HG03097 (cell line): ENCODE results near the gene CDH15.
A peak's percentile ranks its signal among the peaks of the same experiment; 100 is the strongest.

ENCODE experiments used
- ATAC-seq: cut with Tn5 transposase; IDR thresholded peaks from one replicate; pipeline ENCODE4 v1.9.1; 2021; ENCODE audit not compliant: unreplicated experiment, low FRiP score

CDH15 gene, protein sequence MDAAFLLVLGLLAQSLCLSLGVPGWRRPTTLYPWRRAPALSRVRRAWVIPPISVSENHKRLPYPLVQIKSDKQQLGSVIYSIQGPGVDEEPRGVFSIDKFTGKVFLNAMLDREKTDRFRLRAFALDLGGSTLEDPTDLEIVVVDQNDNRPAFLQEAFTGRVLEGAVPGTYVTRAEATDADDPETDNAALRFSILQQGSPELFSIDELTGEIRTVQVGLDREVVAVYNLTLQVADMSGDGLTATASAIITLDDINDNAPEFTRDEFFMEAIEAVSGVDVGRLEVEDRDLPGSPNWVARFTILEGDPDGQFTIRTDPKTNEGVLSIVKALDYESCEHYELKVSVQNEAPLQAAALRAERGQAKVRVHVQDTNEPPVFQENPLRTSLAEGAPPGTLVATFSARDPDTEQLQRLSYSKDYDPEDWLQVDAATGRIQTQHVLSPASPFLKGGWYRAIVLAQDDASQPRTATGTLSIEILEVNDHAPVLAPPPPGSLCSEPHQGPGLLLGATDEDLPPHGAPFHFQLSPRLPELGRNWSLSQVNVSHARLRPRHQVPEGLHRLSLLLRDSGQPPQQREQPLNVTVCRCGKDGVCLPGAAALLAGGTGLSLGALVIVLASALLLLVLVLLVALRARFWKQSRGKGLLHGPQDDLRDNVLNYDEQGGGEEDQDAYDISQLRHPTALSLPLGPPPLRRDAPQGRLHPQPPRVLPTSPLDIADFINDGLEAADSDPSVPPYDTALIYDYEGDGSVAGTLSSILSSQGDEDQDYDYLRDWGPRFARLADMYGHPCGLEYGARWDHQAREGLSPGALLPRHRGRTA

DNA sequence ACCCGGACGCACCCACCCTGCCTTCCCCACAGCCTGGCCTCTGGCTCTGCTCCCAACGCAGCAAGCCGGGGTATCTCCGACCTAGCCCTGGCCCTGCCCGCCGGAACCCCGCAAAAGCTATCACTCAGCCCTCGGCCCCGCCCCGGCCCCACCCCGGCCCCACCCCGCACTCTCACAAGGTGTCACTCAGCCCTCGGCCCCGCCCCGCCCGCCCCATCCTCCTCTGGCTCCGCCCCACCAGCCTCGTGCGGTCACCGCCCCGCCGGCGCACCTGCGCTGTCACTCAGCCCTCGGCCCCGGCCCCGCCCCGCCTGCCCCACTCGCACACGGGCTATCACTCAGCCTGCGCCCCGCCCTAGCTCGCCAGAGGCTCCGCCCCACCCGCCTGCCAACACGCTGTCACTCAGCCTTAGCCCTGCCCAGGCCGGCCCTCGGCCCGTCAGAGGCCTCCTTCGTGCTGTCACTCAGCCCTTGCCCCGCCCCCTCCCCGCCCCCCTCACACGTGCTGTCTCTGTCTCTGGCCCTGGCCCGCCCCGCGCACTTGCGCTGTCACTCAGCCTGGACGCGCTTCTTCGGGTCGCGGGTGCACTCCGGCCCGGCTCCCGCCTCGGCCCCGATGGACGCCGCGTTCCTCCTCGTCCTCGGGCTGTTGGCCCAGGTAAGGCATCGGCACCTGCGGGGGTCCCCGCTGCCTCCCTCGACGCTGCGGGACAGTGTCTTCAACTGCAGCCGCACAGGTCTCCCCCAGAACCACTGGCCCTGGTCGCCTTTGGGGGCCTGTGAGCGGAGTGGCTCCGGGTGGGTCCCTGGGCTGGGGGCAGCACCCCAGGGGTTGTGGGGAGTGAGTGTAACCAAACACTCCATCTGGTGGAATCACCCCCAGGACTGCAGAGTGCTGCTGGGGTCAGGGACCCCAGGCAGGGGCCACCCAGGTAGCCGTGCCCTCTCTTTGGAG, at the start of gene CDH15:
CDH15 (plus strand) TSS at position 533 of the 955 bp plus-strand sequence; CDS start at position 617, 84 bp downstream.
- peak; percentile 65 for ATAC-seq

DNA sequence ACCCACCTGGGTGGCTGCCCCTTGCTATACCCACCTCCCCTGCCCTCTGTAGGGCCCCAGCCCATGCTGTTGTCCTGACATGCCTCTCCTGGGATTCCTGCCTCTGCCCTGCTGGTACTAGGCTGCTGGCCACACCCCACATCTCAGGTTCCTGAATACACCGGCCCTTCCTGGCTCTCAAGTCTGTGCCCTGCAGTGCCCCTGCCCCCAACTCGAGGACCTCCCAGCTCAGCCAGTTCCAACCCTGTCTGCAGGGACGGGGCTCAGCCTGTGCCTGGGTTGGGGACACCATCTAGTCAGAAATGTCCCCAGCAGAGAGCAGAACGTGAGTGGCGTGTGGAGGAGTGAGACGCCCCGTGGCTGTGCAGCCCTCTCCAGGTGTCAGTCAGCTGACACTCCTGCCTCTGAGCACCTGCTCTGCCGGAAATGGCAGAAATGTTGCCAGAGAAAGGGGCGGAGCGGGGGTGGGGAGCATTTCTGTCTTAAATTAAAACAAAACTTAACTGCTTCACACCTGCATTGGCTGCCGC, 49.2 kb upstream of the CDH15 start:
- ATAC-seq: no peak

DNA sequence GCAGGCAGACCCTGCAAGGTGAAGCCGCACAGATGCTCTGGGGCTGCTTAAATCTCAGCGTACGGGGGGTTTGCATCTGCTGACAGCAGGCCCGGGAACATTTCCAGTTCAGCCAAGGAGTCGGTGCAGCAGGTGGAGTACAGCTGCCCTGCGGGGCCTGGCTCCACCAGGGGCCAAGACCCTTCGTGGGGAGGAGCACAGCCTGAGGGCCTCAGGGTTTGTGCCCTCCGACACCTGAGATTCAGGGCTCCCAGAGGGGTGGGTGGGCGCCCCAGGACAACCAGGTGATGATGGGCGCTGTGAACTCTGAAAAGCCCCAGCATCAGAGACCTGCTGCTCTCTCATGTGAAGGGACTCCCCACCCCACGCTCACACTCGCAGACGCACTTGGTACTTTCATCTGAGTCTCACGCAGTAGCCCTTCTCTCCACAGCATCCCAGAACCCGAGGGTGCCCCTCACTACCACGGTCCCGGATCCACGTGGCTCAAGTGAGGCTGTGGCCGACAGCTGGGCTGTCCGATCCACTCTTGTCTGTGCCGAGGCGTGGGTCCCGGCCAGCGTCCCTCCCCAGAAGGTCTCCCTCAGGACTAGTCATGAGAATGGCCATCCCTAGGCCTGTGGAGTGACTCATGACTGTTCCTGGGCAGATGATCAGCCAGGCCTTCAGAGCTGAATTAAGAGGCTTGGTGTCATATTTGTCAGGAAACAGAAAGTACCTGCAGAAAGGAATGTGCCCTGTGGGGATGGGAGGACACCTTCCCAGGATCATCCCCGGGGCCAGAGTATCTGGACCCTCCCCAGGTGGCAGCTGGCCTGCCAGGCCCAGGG, 48.3 kb upstream of the CDH15 start:
- ATAC-seq: no peak

DNA sequence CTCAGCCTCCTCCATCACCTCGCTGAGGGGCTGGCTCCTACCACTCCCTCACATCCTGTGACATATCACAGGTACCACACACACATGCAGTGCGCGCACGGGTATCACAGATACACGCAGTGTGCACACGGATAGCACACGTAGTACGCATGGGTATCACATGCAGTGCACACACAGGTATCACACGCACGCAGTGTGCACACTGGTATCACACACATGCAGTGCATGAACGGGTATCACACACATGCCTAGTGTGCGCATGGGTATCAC, 47.8 kb upstream of the CDH15 start:
- no peak for ATAC-seq

DNA sequence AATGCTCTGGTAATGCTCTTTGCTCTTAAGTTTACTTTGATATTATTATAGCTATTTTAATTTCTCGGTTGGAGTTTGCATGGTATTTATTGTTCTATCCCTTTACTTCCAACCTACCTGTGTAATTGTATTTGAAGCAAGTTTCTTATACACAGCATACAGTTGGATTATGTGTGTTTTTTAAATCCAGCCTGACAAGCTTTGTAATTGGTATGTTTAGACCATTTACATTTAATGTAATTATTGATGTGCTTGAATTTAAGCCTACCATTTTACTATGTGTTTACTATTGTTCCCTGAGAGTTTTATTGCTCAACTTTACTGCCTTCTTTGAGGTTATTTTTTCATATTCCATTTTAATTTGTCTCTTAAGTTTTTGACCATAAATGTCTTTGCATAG, 42.2 kb upstream of the CDH15 start:
- ATAC-seq: no peak

DNA sequence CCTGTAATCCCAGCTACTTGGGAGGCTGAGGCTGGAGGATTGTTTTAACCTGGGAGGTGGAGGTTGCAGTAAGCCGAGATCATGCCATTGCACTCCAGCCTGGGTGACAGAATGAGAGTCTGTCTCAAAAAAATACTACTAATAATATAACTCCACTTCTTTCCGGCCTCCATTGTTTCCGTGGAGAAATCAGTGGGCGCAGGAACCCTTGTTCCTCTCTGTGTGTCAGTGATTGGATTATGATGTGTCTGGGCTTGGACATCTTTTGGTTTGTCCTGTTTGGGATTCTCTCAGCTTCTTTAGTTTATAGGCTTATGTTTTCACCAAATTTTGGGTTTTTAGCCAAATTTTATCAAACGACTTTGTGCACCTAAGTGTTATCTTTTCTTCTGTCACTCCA, 41.1 kb upstream of the CDH15 start:
- ATAC-seq: no peak

DNA sequence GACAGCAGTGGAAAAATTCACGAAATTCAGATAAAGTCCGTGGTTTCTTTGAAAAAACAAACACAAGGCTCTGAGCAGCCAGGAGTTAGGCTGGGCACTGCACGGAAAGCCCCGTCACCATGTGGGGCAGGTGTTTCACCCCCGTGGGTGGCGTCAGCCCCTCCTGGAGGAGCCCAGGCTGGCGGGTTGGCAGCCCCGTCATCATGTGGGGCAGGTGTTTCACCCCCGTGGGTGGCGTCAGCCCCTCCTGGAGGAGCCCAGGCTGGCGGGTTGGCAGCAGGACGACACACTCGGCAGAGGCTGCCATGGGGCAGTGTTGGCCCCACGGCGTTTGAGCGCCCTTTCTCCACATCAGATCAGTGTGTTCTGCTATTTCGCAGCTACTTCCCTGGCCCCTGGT, 39.8 kb upstream of the CDH15 start:
- ATAC-seq: no peak

DNA sequence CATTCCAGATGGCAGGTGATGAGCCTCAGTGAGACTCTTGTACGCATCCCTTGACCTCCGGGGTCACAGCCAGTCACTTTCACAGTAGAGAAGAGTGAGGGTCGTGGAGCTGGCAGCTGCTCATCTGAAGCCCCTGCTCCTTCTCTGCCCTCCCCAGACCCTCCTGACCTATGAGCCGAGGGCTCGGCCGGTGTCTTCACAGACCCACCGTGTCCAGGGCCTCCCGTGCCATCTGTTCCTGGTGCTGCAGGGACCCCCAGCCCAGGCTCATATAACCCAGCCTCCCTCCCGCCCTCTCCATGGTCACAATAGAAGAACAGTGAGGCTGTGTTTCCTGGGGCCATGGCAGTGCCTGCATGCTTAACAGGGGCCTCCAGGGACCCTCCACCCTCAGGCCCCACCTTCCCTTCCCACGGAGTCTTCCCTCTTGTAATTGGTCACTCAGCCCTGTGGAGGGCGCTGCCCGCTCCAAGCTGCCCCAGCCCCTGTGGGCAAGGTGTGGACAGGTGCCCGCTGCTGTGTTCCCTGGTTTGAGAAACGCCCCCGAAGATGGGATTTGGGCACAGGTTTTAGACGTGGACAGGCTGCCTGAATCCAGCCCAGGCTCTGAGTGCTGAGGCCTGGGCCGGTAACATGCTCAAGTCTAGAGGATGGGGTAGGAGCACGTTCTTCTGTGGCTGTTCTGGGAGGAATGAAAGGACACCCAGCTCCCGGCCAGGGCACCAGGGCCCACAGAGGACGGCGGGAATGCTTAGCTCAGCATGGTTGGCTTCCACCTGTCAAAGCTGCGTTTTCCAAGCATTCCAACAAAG, 39.1 kb upstream of the CDH15 start:
- no peak for ATAC-seq

DNA sequence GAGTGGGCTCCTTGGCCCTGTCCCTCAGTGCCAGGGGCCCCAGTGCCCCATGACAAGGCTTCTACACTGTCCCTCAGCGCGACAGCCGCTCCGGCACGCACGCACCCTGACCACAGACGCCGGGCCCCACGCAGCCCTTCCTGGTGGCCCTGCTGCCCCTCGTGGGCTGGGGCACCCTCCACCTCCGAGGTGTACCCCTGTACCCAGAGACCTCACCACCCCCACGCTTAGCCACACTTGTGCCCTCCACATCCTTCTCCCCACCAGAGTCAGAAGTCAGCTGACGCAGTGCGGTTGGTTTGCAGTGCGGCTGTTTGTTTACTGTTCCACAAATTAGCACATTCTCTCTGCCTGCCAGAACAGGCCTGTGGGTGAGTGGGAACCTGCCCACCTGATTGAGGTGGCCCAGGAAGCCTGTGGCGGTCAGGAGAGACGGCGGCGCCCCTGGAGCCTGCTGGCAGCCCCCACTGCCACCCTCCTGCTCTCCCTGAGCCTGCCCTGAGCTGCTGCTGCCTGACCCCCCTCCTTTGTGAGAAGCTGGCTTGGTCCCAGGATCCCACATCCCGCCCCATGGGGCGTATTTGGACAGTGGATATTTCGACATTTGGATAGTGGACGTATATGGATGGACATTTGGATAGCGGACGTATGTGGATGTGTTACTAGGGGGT, 38.0 kb upstream of the CDH15 start:
- ATAC-seq: no peak

DNA sequence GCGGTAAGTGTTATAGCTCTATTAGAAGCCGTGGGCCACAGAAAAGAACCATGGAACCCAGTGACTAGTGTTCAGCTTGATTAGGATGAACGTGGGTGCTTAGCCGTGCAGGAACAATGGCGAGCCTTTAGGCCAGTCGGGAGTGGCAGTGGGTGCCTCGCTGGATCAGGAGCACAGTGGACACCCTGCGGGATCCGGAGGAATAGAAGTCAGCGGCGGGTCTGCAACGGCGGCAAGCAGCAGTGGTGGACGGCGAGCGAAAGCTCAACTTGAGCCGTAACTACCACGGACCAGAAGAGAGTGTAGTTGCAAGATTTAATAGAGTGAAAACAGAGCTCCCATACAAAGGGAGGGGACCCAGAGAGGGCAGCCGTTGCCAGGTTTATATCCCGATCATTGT, 37.3 kb upstream of the CDH15 start:
- ATAC-seq: no peak

DNA sequence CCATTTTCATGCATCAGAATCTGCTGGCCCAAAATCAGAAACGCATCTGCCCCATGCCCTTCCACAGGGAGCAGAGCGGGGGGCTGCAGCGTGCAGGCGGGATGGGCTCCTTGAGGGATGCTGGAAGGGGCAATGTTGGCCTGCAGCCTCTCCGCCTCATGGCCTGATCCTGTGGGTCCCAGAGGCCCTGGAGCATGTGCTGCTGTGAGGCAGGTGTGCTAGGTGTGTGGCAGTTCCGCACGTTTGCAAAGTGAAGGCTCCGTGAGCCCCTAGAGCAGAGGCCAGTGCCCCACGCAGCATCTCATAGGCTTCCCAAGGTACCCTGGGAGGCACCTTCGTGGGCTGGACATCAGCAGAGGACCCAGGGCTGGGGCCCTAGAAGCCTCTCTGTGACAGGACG, 36.4 kb upstream of the CDH15 start:
- no peak for ATAC-seq

DNA sequence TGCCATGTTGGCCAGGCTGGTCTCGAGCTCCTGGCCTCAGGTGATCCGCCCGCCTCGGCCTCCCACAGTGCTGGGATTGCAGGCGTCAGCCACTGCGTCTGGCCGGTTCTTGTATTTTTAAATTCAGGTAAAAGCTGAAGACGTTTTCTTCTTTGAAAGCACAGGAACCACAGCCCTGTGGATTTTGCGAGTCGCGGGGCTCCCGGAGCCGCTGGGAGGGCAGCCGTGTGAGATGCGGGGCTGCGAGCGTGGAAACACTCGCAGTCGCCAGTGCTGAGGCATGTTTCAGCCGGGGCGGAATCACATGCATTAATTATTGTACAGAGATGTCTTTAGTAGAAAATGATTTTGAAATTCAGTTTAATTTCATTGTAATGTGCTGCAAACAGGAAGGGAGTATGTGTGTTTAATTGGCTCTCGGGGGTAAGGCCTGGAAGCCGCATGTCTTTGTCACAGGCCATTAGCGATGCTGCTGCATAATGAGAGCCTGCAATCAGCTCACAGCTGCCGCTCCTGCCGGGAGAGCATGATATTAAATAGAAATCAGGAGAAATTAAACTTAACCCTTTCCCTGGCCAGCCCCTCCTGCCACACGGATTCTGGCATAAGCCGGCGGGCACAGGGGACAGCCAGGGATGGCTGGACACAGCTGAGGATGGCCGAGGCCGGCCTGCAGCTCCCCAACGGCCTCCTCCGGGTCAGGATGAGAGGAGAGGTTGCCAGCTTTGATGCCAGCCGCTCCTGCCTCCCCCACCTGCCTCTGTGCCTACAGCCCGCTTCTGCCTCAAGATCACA, 35.4 kb upstream of the CDH15 start:
- ATAC-seq: no peak

DNA sequence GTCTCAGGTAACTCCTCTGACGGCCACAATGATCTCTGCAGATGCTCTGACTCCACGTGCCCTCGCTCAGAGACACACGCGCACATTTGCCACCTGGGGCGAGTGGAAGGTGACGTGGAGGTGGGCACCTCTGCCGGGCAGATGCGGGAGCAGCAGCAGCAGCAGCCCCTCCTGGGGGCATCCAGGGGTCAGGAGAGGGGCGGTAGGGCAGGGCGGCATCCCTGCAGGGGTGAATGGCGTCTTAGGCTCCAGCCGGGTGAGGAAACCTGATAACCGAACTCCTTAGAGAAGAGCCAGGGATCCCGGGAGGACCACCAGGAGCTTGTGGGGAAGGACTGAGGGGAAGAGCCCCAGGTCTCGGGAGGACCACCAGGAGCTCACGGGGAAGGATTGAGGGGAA, 34.6 kb upstream of the CDH15 start:
- no peak for ATAC-seq

DNA sequence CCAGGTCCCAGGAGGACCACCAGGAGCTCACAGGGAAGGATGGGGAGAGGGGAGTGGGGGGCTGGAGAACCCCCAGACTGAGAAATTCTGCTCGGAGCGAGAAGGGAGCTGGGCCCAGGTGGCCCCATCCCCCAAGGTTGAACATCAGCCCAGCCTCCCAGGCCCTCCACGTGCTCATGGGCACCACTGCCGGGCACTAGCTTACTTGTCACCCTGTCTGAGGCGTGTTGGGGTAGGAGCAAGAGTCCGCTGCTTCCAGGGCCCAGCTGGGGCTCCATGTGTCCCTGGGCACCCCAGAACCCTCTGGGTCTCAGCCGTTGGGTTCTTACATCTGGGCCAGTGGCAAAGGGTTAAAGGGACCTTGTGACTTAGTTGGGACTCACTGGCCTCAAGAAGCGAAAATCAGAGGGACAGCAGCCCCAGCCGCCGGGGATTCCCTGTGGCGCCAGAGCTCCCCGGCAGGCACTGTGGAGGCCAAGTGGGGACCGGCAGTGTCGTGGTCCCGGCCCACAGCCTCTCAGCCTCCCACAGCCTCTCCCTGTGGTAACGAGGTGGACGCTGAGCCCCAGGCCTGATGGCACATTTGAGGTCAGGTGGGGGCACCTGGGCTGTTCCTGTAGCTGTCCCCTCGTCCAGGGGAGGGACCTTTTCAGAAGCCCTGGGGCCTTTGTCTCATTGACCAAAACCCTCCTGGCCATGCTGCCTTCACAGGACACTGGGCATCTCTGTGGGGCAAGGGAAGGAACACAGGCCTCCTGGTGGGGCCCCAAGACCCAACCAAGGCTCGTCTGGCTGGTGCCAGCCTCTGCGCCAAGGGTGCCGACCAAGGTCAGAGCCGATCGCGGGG, 33.7 kb upstream of the CDH15 start:
- ATAC-seq: no peak

DNA sequence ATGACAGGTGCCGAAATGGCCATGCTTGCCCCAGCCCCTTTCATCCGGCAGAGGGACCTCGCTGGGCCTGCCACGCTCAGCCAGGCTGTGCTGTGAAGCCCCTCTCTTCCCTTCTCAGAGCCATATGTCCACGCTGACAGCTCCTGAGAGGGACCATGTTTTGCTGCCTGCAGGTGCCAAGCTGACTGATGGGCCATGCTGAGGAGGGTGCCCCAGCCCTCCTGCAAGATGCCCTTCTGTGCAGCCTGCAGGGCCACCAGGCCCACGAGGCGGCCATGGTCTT, 33.1 kb upstream of the CDH15 start:
- no peak for ATAC-seq

DNA sequence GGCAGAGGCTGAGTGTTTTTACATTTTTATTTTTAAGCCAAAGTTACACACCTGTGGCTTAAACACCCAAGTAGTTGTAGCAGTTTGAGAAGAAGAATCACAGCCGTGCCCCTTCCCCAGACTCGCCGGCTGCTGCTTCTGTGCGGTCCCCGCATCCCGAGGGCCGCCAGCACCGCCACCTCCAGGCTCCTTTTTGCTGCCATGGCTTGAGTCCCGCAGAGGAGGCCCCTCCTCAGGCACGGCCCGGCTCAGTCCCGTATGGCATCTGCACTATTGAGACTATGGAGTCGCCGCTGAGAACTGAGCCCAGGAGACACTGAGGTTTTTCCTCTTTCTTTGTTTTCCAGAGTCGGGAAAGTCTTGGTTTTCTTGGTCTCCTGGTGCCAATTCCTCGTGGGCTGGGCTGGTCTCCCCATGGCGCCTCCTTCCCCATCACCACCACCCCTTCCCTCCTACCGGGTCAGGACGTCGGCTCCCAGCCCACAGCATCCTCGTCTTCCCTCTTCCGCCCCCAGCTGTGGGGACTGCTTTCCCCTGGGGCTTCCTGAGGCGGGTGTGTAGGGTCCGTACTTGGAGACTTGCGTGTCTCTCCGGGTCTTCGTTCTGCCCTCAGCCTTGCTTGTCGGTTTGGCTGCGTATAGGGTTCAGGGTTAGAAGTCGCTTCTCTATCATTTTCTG, 32.6 kb upstream of the CDH15 start:
- ATAC-seq: no peak
